Measurements from ENCODE around the gene LRRK2.

The LRRK2 gene

DNA sequence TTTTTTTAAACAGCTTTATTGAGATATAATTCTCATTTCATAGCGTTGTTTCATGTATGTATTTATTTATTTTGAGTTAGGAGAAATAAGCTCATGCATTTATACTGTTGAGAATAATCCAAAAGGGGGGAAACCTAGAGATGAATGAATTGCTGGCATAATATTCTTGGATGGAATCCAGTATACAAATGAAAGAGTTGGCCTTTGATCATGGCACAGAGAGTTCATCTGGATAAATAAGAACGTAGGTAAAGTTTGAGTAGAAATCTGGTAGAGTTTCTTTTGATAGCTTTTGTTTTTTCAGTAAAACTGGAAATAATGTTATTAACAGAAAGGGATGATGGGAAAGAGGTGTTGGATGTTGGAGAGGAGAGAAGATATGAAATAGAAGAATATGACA, 166.2 kb downstream of the LRRK2 start:
- H3K4me3 ChIP-seq (ENCODE audit: low read depth, low read length): no peak overlapping the region
- no peak for DNase-seq (ENCODE audit: low read depth)
- in situ Hi-C loops (cut with HindIII; ENCODE audit: low sequenced_read_pairs): no loop called here
- TF ChIP-seq, protein P1, sequence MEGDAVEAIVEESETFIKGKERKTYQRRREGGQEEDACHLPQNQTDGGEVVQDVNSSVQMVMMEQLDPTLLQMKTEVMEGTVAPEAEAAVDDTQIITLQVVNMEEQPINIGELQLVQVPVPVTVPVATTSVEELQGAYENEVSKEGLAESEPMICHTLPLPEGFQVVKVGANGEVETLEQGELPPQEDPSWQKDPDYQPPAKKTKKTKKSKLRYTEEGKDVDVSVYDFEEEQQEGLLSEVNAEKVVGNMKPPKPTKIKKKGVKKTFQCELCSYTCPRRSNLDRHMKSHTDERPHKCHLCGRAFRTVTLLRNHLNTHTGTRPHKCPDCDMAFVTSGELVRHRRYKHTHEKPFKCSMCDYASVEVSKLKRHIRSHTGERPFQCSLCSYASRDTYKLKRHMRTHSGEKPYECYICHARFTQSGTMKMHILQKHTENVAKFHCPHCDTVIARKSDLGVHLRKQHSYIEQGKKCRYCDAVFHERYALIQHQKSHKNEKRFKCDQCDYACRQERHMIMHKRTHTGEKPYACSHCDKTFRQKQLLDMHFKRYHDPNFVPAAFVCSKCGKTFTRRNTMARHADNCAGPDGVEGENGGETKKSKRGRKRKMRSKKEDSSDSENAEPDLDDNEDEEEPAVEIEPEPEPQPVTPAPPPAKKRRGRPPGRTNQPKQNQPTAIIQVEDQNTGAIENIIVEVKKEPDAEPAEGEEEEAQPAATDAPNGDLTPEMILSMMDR (IDR thresholded peaks at IDR 0.05; ENCODE audit: low read depth, low read length, missing control alignments): no peak

DNA sequence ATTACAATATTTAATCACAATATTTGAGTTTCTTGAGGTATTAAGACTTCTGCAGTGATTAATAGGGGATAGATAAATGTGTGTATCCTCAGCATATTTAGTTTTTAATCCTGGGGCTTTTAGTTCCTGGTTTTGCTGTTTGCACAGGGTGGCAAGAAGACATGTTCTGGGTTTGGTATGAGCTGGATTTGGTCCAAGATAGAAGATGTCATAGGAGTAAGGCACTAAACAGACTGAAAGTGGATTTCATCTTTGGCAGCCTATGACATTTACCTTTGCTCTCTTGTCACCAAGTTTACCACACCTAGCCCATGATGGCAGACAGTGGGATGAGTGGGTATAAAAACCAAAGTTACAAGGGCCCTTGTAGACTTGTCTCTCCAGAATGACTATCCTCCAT, 168.2 kb downstream of the LRRK2 start:
- in situ Hi-C loops (cut with HindIII; ENCODE audit: low sequenced_read_pairs): no loop called here
- DNase-seq (ENCODE audit: low read depth): no peak

DNA sequence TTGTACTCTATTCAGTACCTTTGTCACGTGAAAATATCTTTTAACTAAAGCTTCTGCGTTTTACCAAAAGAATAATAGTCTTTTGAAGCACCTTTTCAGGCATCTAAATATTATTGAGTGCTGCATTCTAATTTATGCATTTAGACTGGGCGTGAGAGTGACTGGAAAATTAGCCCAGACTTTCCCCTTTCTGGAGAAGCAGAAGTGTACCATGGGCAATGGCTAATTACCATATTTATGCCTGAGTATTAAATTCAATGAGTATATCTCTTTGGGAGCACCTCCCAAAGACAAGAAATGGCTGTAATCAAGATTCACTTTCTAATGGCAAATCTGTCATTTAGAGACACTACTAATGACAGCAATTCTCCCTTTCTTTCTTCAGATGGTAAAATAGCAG, 174.9 kb downstream of the LRRK2 start:
- in situ Hi-C loops (cut with HindIII; ENCODE audit: low sequenced_read_pairs): no loop called here
- DNase-seq (ENCODE audit: low read depth): no peak

More for the DNA sequence above, 168.2 kb downstream of the LRRK2 start:
- no peak overlapping the region for H3K4me3 ChIP-seq (ENCODE audit: low read depth, low read length)
- TF ChIP-seq, protein P1 (IDR thresholded peaks at IDR 0.05; ENCODE audit: low read depth, low read length, missing control alignments): no peak

DNA sequence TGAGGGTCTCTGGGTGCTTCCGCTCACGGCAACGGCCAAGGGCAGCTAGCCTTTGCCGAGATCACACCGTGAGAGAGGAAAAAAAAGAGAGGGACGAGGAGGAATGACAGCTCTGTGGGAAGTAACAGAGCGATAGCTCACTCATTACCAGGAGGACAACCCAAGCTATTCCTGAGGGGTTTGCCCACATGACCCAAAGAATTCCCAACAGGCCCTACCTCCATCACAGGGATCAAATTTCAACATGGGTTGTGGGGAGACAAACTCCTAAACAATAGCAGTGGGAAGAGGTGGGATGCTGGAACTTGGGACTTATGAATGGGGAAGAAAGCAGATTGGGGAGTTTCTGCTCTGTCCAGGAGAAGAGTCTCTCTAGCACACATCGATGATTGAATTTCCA, 180.6 kb downstream of the LRRK2 start:
- H3K4me3 ChIP-seq (ENCODE audit: low read depth, low read length): no peak overlapping the region
- in situ Hi-C loops (cut with HindIII; ENCODE audit: low sequenced_read_pairs): no loop called here
- TF ChIP-seq, protein P1 (IDR thresholded peaks at IDR 0.05; ENCODE audit: low read depth, low read length, missing control alignments): no peak
- DNase-seq (ENCODE audit: low read depth): no peak

More for the DNA sequence above, 174.9 kb downstream of the LRRK2 start:
- no peak overlapping the region for H3K4me3 ChIP-seq (ENCODE audit: low read depth, low read length)
- TF ChIP-seq, protein P1 (IDR thresholded peaks at IDR 0.05; ENCODE audit: low read depth, low read length, missing control alignments): no peak
